Measurements from ENCODE around the gene ARL13B. TPM values are rescaled to one million over a fixed set of nuclear protein-coding genes. Genes with fewer than 3 reads are reported as not detected.

ARL13B gene
- total RNA-seq, 2 donors from 2014 or later, result 4.4 to 4.7 TPM

DNA sequence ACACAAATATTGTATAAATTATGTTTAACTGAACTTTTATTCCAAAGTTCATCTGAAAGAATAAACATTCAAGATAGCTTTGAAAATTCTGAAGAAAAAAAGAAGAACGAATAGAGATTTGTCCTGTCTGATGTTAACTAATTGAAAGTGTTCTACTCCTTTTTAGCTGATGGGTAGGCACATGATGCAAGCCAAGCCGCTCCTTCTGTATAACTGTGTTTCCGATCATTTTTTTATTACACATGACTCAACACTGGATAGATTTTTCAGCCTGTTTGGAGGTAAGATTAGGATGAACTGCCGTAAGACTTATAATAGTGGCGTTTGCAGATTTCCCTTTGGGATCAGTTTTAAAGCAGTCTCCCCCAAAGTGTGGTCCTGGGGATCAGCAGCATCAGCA is 101.9 kb downstream of the ARL13B start:
- intact Hi-C loops (cut with DNase I), result no loop called here
- Histone ChIP-seq H3K27ac (no peak overlapping the region), H3K4me3 (no peak overlapping the region), H3K4me1 (no peaks in the 10 kb centered on the region), H3K27me3 (no peaks in the 10 kb centered on the region), H3K9me3 (no peaks in the 10 kb centered on the region), H3K36me3 (peaks cover 4% of the 10 kb centered on the region), H3K9ac (ENCODE audit: low read depth in 2 of 2, low read length in 2 of 2) (no peak overlapping the region)
- no peak for DNase-seq
- TF ChIP-seq, protein P1, sequence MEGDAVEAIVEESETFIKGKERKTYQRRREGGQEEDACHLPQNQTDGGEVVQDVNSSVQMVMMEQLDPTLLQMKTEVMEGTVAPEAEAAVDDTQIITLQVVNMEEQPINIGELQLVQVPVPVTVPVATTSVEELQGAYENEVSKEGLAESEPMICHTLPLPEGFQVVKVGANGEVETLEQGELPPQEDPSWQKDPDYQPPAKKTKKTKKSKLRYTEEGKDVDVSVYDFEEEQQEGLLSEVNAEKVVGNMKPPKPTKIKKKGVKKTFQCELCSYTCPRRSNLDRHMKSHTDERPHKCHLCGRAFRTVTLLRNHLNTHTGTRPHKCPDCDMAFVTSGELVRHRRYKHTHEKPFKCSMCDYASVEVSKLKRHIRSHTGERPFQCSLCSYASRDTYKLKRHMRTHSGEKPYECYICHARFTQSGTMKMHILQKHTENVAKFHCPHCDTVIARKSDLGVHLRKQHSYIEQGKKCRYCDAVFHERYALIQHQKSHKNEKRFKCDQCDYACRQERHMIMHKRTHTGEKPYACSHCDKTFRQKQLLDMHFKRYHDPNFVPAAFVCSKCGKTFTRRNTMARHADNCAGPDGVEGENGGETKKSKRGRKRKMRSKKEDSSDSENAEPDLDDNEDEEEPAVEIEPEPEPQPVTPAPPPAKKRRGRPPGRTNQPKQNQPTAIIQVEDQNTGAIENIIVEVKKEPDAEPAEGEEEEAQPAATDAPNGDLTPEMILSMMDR (IDR thresholded peaks at IDR 0.05), result no peak

GRCh38 chr3:94082391-94082937 is 102.5 kb downstream of the ARL13B start:
- no peaks in the 10 kb centered on the region for H3K27me3 ChIP-seq
- no peaks in the 10 kb centered on the region for H3K9me3 ChIP-seq
- H3K27ac ChIP-seq, result no peak overlapping the region
- TF ChIP-seq, protein P1 (IDR thresholded peaks at IDR 0.05), result no peak
- H3K9ac ChIP-seq (ENCODE audit: low read depth in 2 of 2, low read length in 2 of 2), result no peak overlapping the region
- peaks cover 4% of the 10 kb centered on the region for H3K36me3 ChIP-seq
- intact Hi-C loops (cut with DNase I), result no loop called here
- no peak overlapping the region for H3K4me3 ChIP-seq
- no peaks in the 10 kb centered on the region for H3K4me1 ChIP-seq
- no peak for DNase-seq

- H3K9ac ChIP-seq (ENCODE audit: low read depth in 2 of 2, low read length in 2 of 2), result no peak overlapping the region
- H3K36me3 ChIP-seq, result peaks cover 4% of the 10 kb centered on the region
- no peaks in the 10 kb centered on the region for H3K4me1 ChIP-seq
- H3K4me3 ChIP-seq, result no peak overlapping the region
- H3K9me3 ChIP-seq, result no peaks in the 10 kb centered on the region
- H3K27ac ChIP-seq, result no peak overlapping the region
- no peak for DNase-seq
- intact Hi-C loops (cut with DNase I), result no loop called here
- no peaks in the 10 kb centered on the region for H3K27me3 ChIP-seq
- TF ChIP-seq, protein P1 (IDR thresholded peaks at IDR 0.05), result no peak
Measured at GRCh38 chr3:94083261-94083660, 103.3 kb downstream of the ARL13B start.

DNA sequence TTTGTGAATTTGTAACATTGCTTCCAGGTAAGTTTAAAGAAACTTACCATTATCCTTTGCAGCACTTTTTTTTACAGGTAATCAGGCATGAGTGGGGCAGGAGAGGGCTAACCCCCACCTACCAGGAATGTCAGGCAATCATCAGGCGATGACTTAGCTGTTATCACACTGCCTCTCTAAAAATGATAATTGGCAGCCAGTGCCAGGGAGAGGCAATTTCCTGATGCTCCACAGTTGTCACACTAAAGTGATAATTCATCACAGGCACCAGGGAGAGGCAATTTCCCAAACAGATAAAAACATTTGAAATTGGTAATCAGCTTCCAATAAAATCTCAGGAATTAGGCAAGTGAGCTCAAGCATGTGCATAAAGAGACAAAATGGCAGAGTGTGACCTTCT is 109.2 kb downstream of the ARL13B start:
- H3K4me3 ChIP-seq, result no peak overlapping the region
- TF ChIP-seq, protein P1 (IDR thresholded peaks at IDR 0.05), result no peak
- H3K9ac ChIP-seq (ENCODE audit: low read depth in 2 of 2, low read length in 2 of 2), result no peak overlapping the region
- DNase-seq, result no peak
- no peak overlapping the region for H3K27ac ChIP-seq
- H3K4me1 ChIP-seq, result no peaks in the 10 kb centered on the region
- intact Hi-C loops (cut with DNase I), result no loop called here
- no peaks in the 10 kb centered on the region for H3K27me3 ChIP-seq
- no peaks in the 10 kb centered on the region for H3K9me3 ChIP-seq
- H3K36me3 ChIP-seq, result peaks cover 4% of the 10 kb centered on the region

GRCh38 chr3:94092086-94092485 is 112.1 kb downstream of the ARL13B start:
- TF ChIP-seq, protein P1 (IDR thresholded peaks at IDR 0.05), result no peak
- no peaks in the 10 kb centered on the region for H3K36me3 ChIP-seq
- no peaks in the 10 kb centered on the region for H3K9me3 ChIP-seq
- H3K9ac ChIP-seq (ENCODE audit: low read depth in 2 of 2, low read length in 2 of 2), result no peak overlapping the region
- no peaks in the 10 kb centered on the region for H3K27me3 ChIP-seq
- no peak for DNase-seq
- H3K4me1 ChIP-seq, result no peaks in the 10 kb centered on the region
- intact Hi-C loops (cut with DNase I), result no loop called here
- H3K4me3 ChIP-seq, result no peak overlapping the region
- no peak overlapping the region for H3K27ac ChIP-seq
